ENCODE results near the gene PLTP. TPM values are rescaled to one million over a fixed set of nuclear protein-coding genes. Genes with fewer than 3 reads are reported as not detected.

PLTP gene
- total and polyA plus RNA-seq, 4 donors = 80.7 to 445 (median 108) TPM

DNA sequence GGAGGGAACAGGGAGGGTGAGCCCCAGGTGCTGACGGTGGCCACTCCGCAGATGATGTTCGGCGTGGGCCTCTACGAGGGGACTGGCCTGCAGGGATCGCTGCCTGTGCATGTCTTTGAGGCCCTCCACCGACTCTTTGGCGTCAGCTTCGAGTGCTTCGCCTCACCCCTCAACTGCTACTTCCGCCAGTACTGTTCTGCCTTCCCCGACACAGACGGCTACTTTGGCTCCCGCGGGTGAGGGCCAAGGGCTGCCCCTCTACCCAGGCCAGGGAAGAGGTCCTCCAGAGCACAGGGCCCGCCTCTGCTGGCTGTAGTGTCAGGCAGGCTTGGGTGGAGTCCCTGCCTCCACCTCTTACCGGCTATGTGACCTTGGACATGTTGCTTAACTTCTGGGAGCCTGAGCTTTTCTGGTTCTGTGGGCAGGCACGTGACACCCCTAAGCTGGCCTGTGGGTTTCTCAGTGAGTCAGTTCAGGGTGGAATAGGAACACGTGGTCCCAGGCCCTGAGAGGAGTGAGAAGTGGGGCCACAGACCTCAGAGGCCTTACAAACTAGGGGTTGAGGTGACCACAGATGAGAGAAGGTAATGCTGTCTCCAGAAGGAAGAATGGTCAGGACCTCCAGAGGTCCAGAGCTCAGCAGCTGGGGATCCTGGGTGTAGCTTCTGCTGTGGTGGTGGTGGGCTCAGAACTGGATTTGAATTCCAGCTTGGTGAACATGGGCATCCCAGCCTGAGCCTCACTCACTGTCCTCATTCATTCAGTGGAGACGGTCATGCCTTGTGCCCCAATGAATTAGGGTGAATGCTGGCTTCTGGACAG is 34.4 kb upstream of the PLTP start:
- intact Hi-C loops (cut with DNase I) = no loop called here
- H3K9me3 ChIP-seq (ENCODE audit: control insufficient read depth, low read length) = no peaks in the 10 kb centered on the region
- no peaks in the 10 kb centered on the region for H3K4me1 ChIP-seq (ENCODE audit: control insufficient read depth in 1 of 2, insufficient read depth in 2 of 2, low read length in 2 of 2)
- DNase-seq (peak in 1 of 2 donors; percentile 79), ATAC-seq (ENCODE audit: low FRiP score) (peak; percentile 55)
- H3K27me3 ChIP-seq (ENCODE audit: control insufficient read depth in 1 of 2, insufficient read depth in 2 of 2, low read length in 1 of 2) = no peaks in the 10 kb centered on the region
- no peak overlapping the region for H3K27ac ChIP-seq (ENCODE audit: low read depth in 1 of 2, low read length in 2 of 2)
- H3K4me3 ChIP-seq (ENCODE audit: low read length in 2 of 2) = no peak overlapping the region
- 81% methylated on average over 20 of the region's 20 CpGs for WGBS, 2 donors
- peaks cover 2 to 25% of the 10 kb centered on the region in 2 donors for H3K36me3 ChIP-seq (ENCODE audit: control insufficient read depth in 1 of 2, insufficient read depth in 2 of 2, low read length in 1 of 2)

DNA sequence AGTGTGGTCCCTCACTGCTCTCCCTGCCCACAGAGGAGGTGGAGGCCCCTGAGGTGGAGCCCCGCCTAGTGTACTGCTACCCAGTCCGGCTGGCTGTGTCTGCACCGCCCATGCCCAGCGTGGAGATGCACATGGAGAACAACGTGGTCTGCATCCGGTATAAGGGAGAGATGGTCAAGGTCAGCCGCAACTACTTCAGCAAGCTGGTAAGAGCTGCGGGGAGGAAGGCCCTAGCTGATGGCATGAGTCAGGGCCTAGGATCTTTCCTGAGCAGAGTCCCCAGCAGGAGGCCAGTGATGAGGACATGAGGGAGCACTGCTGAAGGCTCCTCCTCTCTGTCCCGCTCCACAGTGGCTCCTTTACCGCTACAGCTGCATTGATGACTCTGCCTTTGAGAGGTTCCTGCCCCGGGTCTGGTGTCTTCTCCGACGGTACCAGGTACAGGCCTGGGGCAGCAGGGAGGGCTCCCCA is 33.8 kb upstream of the PLTP start:
- intact Hi-C loops (cut with DNase I) = no loop called here
- DNase-seq = no peak
- Histone ChIP-seq H3K4me1 (ENCODE audit: control insufficient read depth in 1 of 2, insufficient read depth in 2 of 2, low read length in 2 of 2) (no peaks in the 10 kb centered on the region), H3K4me3 (ENCODE audit: low read length in 2 of 2) (no peak overlapping the region), H3K27me3 (ENCODE audit: control insufficient read depth in 1 of 2, insufficient read depth in 2 of 2, low read length in 1 of 2) (no peaks in the 10 kb centered on the region), H3K9me3 (ENCODE audit: control insufficient read depth, low read length) (no peaks in the 10 kb centered on the region), H3K36me3 (ENCODE audit: control insufficient read depth in 1 of 2, insufficient read depth in 2 of 2, low read length in 1 of 2) (peaks cover 2 to 28% of the 10 kb centered on the region in 2 donors), H3K27ac (ENCODE audit: low read depth in 1 of 2, low read length in 2 of 2) (no peak overlapping the region)
- 83% methylated on average over 13 of the region's 13 CpGs for WGBS, 2 donors
- ATAC-seq (ENCODE audit: low FRiP score) = no peak

DNA sequence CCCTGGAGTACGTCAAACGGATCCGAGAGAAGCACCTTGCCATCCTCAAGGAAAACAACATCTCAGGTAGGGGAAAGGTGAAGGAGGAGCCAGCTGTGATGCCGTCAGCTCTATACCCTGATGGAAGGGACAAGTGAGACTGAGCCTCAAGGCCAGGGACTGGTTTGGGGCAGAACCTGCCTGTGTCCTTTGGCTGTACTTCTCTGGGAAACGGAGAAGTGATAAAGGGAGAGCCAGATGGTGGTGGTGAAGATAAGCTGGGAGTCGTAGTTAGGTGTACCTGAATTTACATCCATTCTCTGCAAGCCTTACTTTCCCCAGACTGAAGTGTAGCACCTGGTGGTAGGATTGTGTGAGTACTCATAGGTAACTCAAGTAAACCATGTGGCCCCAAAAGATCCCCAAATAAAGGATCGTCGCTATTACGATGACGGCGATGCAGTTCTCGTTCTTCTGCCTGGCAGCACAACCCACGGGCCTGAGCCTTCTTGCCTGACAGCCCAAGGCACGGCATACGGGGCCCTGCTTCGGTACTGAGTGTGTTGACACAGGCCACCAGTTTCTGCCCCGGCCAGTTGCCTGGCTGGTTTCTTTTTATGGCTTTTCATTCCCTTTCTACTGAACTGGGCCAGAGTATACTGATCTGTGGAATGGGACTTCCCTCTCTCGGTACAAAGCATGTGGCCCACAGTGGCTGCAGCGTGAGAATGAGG is 33.2 kb upstream of the PLTP start:
- 81 to 84% methylated on average over 19 of the region's 19 CpGs for WGBS, 2 donors
- no peaks in the 10 kb centered on the region for H3K9me3 ChIP-seq (ENCODE audit: control insufficient read depth, low read length)
- intact Hi-C loops (cut with DNase I) = no loop called here
- no peak overlapping the region for H3K4me3 ChIP-seq (ENCODE audit: low read length in 2 of 2)
- H3K4me1 ChIP-seq (ENCODE audit: control insufficient read depth in 1 of 2, insufficient read depth in 2 of 2, low read length in 2 of 2) = no peaks in the 10 kb centered on the region
- peaks cover 2 to 29% of the 10 kb centered on the region in 2 donors for H3K36me3 ChIP-seq (ENCODE audit: control insufficient read depth in 1 of 2, insufficient read depth in 2 of 2, low read length in 1 of 2)
- DNase-seq (no peak), ATAC-seq (ENCODE audit: low FRiP score) (no peak)
- H3K27me3 ChIP-seq (ENCODE audit: control insufficient read depth in 1 of 2, insufficient read depth in 2 of 2, low read length in 1 of 2) = no peaks in the 10 kb centered on the region
- H3K27ac ChIP-seq (ENCODE audit: low read depth in 1 of 2, low read length in 2 of 2) = no peak overlapping the region

DNA sequence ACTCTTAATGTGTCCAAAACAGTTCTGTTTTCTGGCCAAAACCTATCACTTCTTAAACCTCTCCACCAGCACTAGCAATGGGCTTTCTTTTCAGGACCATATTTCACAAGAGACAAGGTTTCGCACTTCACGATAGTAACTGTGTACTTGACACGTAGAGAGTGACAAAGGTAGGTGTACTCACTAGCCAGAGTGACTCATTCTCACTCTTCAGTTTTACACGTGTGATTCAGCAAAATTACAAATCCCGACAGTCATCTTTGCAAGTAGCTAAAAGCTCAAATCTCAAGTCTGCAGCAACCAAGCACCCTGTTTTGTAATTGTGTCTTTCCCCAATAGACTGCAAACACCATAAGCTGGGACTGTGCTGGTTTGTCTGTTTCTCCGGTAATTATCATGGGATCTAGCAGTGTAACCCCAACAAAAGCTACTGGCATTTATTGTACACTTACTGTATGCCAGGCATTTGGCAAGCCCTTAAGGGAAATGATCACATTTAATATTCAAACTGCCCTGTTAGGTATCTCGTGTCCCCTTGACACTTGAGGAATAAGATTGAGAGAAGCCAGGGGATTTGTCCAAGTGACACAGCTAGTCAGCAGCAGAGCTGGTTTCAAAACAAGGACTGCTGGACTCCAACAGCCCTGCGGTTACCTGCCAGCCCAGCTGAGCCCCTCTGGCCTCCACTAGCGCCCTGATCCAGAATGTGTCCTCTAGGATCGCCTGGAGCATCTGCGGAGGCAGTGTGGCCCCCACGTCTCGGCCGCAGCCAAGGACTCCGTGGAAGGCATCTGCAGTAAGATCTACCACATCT is 32.4 kb upstream of the PLTP start:
- ATAC-seq (ENCODE audit: low FRiP score) (no peak), DNase-seq (no peak)
- H3K4me3 ChIP-seq (ENCODE audit: low read length in 2 of 2) = no peak overlapping the region
- H3K27ac ChIP-seq (ENCODE audit: low read depth in 1 of 2, low read length in 2 of 2) = no peak overlapping the region
- H3K4me1 ChIP-seq (ENCODE audit: control insufficient read depth in 1 of 2, insufficient read depth in 2 of 2, low read length in 2 of 2) = no peaks in the 10 kb centered on the region
- peaks cover 2 to 33% of the 10 kb centered on the region in 2 donors for H3K36me3 ChIP-seq (ENCODE audit: control insufficient read depth in 1 of 2, insufficient read depth in 2 of 2, low read length in 1 of 2)
- intact Hi-C loops (cut with DNase I) = no loop called here
- WGBS, 2 donors = 78 to 83% methylated on average over 15 of the region's 15 CpGs
- no peaks in the 10 kb centered on the region for H3K9me3 ChIP-seq (ENCODE audit: control insufficient read depth, low read length)
- H3K27me3 ChIP-seq (ENCODE audit: control insufficient read depth in 1 of 2, insufficient read depth in 2 of 2, low read length in 1 of 2) = no peaks in the 10 kb centered on the region

DNA sequence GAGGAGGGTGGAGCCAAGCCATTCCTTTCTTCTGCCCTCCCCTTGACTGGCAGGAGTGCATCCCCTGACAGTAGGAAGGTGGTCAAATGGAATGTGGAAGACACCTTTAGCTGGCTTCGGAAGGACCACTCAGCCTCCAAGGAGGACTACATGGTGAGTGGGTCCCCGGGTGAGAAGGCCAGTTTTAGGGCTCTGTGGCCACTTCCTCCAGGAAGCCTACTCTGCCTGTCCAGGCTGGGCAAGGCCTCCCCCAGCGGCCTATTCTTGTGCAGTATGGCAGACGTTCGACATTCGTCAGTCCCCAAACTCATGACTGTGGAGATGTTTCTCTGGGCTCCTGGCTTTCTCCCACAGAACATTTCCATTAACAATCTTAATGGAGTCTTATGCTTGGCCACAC is 31.7 kb upstream of the PLTP start:
- intact Hi-C loops (cut with DNase I) = no loop called here
- Histone ChIP-seq H3K27ac (ENCODE audit: low read depth in 1 of 2, low read length in 2 of 2) (no peak overlapping the region), H3K9me3 (ENCODE audit: control insufficient read depth, low read length) (no peaks in the 10 kb centered on the region), H3K36me3 (ENCODE audit: control insufficient read depth in 1 of 2, insufficient read depth in 2 of 2, low read length in 1 of 2) (peaks cover 2 to 38% of the 10 kb centered on the region in 2 donors), H3K27me3 (ENCODE audit: control insufficient read depth in 1 of 2, insufficient read depth in 2 of 2, low read length in 1 of 2) (no peaks in the 10 kb centered on the region), H3K4me1 (ENCODE audit: control insufficient read depth in 1 of 2, insufficient read depth in 2 of 2, low read length in 2 of 2) (no peaks in the 10 kb centered on the region), H3K4me3 (ENCODE audit: low read length in 2 of 2) (no peak overlapping the region)
- WGBS, 2 donors = 84 to 85% methylated on average over 6 of the region's 6 CpGs
- ATAC-seq (ENCODE audit: low FRiP score) (no peak), DNase-seq (no peak)

DNA sequence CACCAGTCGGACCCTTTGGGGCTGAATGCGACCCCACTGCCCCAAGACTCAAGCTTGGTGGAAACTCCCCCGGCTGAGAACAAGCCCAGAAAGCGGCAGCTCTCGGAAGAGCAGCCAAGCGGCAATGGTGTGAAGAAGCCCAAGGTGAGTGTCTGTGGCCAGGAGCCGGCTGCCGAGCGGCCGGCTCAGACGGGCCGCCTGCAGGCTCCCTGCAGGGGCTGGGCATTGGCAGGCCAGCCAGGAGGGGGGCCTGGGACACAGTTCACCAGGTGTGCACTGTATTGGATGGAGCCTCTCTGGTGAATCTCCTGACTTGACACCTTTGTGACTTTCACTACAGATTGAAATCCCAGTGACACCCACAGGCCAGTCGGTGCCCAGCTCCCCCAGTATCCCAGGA is 28.5 kb upstream of the PLTP start:
- 87 to 90% methylated on average over 13 of the region's 13 CpGs for WGBS, 2 donors
- no peaks in the 10 kb centered on the region for H3K4me1 ChIP-seq (ENCODE audit: control insufficient read depth in 1 of 2, insufficient read depth in 2 of 2, low read length in 2 of 2)
- ATAC-seq (ENCODE audit: low FRiP score) (no peak), DNase-seq (no peak)
- intact Hi-C loops (cut with DNase I) = no loop called here
- H3K27ac ChIP-seq (ENCODE audit: low read depth in 1 of 2, low read length in 2 of 2) = no peak overlapping the region
- no peaks in the 10 kb centered on the region for H3K27me3 ChIP-seq (ENCODE audit: control insufficient read depth in 1 of 2, insufficient read depth in 2 of 2, low read length in 1 of 2)
- no peaks in the 10 kb centered on the region for H3K9me3 ChIP-seq (ENCODE audit: control insufficient read depth, low read length)
- H3K36me3 ChIP-seq (ENCODE audit: control insufficient read depth in 1 of 2, insufficient read depth in 2 of 2, low read length in 1 of 2) = peaks cover 2 to 28% of the 10 kb centered on the region in 2 donors
- H3K4me3 ChIP-seq (ENCODE audit: low read length in 2 of 2) = no peak overlapping the region

DNA sequence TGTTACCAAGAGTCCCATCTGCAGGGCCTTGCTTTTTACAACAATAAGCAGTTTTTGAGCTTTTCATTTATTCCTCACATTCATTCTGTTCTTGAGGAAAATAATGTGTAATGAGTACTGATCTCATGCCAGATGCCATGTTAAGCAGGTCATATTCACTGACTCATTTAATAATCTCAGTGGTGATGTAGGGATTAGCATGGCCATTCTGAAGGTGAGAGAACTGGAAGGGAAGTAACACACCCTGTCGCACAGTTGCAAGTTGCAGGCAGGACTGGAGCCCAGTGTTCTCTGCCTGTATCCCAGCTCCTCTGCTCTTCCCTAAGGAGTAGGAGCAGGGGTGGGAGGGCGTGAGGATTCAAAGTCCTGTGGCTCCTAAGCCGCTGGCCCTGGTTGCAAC is 28.1 kb upstream of the PLTP start:
- ATAC-seq (ENCODE audit: low FRiP score) = no peak
- H3K27ac ChIP-seq (ENCODE audit: low read depth in 1 of 2, low read length in 2 of 2) = no peak overlapping the region
- intact Hi-C loops (cut with DNase I) = no loop called here
- H3K4me3 ChIP-seq (ENCODE audit: low read length in 2 of 2) = no peak overlapping the region
- peaks cover 2 to 27% of the 10 kb centered on the region in 2 donors for H3K36me3 ChIP-seq (ENCODE audit: control insufficient read depth in 1 of 2, insufficient read depth in 2 of 2, low read length in 1 of 2)
- H3K9me3 ChIP-seq (ENCODE audit: control insufficient read depth, low read length) = no peaks in the 10 kb centered on the region
- H3K4me1 ChIP-seq (ENCODE audit: control insufficient read depth in 1 of 2, insufficient read depth in 2 of 2, low read length in 2 of 2) = no peaks in the 10 kb centered on the region
- no peak for DNase-seq
- WGBS, 2 donors = 87 to 94% methylated on average over 3 of the region's 3 CpGs
- no peaks in the 10 kb centered on the region for H3K27me3 ChIP-seq (ENCODE audit: control insufficient read depth in 1 of 2, insufficient read depth in 2 of 2, low read length in 1 of 2)

DNA sequence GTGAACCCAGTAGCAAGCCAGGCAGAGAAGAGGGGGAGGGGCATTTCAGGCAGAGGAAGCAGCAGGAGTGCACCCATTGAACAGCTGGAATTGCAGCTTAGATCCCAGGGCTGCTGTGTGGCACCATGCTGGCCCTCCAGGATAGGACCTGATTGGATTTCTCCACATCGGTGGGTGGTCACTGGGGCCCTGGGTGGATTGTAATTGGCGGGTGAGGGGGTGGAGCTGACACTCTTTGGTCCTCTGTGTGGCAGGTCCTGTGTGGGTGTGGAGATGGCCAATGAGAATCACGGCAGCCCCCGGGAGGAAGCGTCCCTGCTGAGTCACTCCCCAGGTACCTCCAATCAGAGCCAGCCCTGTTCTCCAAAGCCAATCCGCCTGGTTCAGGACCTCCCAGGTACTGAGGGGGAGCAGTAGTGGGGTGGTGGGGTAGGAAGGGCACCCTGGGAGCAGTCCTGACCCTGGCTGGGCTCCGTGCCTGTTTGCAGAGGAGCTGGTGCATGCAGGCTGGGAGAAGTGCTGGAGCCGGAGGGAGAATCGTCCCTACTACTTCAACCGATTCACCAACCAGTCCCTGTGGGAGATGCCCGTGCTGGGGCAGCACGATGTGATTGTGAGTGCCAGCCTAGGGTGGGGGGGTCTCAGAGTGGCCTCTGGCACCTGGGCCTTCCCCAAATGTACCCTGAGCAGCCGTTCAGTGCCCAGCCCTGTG is 26.9 kb upstream of the PLTP start:
- Histone ChIP-seq H3K4me1 (ENCODE audit: control insufficient read depth in 1 of 2, insufficient read depth in 2 of 2, low read length in 2 of 2) (no peaks in the 10 kb centered on the region), H3K4me3 (ENCODE audit: low read length in 2 of 2) (no peak overlapping the region), H3K27ac (ENCODE audit: low read depth in 1 of 2, low read length in 2 of 2) (no peak overlapping the region), H3K27me3 (ENCODE audit: control insufficient read depth in 1 of 2, insufficient read depth in 2 of 2, low read length in 1 of 2) (no peaks in the 10 kb centered on the region), H3K9me3 (ENCODE audit: control insufficient read depth, low read length) (no peaks in the 10 kb centered on the region), H3K36me3 (ENCODE audit: control insufficient read depth in 1 of 2, insufficient read depth in 2 of 2, low read length in 1 of 2) (peaks cover 0 to 25% of the 10 kb centered on the region in 2 donors)
- whole genome bisulfite sequencing, 2 donors = 80 to 84% methylated on average over 13 of the region's 13 CpGs
- ATAC-seq (ENCODE audit: low FRiP score) = no peak
- DNase-seq = peak; percentile 41 to 72
- intact Hi-C loops (cut with DNase I) = loop anchor here in 1 of 2 donors (10.0 kb wide), 1 partner anchor 144 kb away; the partner anchor contains the start of genes DNTTIP1 and WFDC3

All from aorta (tissue), 5 donors.